Neural cell (in vitro differentiated cells): ENCODE results near the gene STAP2. TPM values are rescaled to one million over a fixed set of nuclear protein-coding genes. Genes with fewer than 3 reads are reported as not detected.

ENCODE experiments used
- H2AFZ ChIP-seq: fragments of 200-600, 300-800 bp; sonication (generic), shearing (Covaris generic); 2 replicates; pipeline ENCODE4 v1.6.0; 2014; ENCODE audit warnings: low read depth, mild to moderate bottlenecking, antibody characterized with exemption, low read length, moderate library complexity
- H3F3A ChIP-seq: fragments of 200-600 bp; shearing (Covaris generic); 2 replicates; pipeline ENCODE4 v1.6.1; 2016; ENCODE audit warnings: mild to moderate bottlenecking, moderate library complexity, mixed read lengths, antibody characterized with exemption, low read length; ENCODE audit not compliant: insufficient read depth, poor library complexity, severe bottlenecking
- H3K27ac ChIP-seq: fragments of 200-600, 300-800 bp; sonication (generic), shearing (Covaris generic); 2 replicates; pipeline ENCODE4 v1.5.1; 2014; ENCODE audit warnings: mild to moderate bottlenecking, low read length, moderate library complexity
- H3K27me3 ChIP-seq: fragments of 300-800, 200-600 bp; sonication (generic), shearing (Covaris generic); 2 replicates; pipeline ENCODE4 v1.6.0; 2014; ENCODE audit warnings: mild to moderate bottlenecking, low read depth, low read length, moderate library complexity; ENCODE audit not compliant: insufficient read depth
- H3K36me3 ChIP-seq: fragments of 300-800, 200-600 bp; sonication (generic), shearing (Covaris generic); 2 replicates; pipeline ENCODE4 v1.5.1; 2014; ENCODE audit warnings: mild to moderate bottlenecking, antibody characterized with exemption, low read length, moderate library complexity; ENCODE audit not compliant: insufficient read depth
- H3K4me2 ChIP-seq: fragments of 300-800, 200-600 bp; sonication (generic), shearing (Covaris generic); 2 replicates; pipeline ENCODE4 v1.6.0; 2014; ENCODE audit warnings: mild to moderate bottlenecking, low read length
- H3K4me3 ChIP-seq: fragments of 300-800, 200-600 bp; sonication (generic), shearing (Covaris generic); 2 replicates; pipeline ENCODE4 v1.5.1; 2014; ENCODE audit warnings: mild to moderate bottlenecking, low read length, moderate library complexity
- H3K79me2 ChIP-seq: fragments of 200-600 bp; shearing (Covaris generic); replicated peaks from 2 replicates; pipeline ENCODE4 v1.6.0; 2014; ENCODE audit warnings: mild to moderate bottlenecking, low read length, moderate library complexity; ENCODE audit not compliant: insufficient read depth
- H3K9ac ChIP-seq: fragments of 300-800, 200-600 bp; sonication (generic), shearing (Covaris generic); 2 replicates; pipeline ENCODE4 v1.6.1; 2016; ENCODE audit warnings: mild to moderate bottlenecking, low read length, mixed read lengths
- H3K9me2 ChIP-seq: fragments of 200-600 bp; shearing (Covaris generic); 2 replicates; pipeline ENCODE4 v1.6.1; 2016; ENCODE audit warnings: mild to moderate bottlenecking, low read length, mixed read lengths; ENCODE audit not compliant: insufficient read depth
- H3K9me3 ChIP-seq: fragments of 200-600, 300-800 bp; sonication (generic), shearing (Covaris generic); 2 replicates; pipeline ENCODE4 v1.6.1; 2016; ENCODE audit warnings: mild to moderate bottlenecking, mixed run types, low read length, moderate library complexity, mixed read lengths
- H4K20me1 ChIP-seq: fragments of 200-600 bp; shearing (Covaris generic); 2 replicates; pipeline ENCODE4 v1.6.1; 2016; ENCODE audit warnings: mild to moderate bottlenecking, mixed run types; ENCODE audit not compliant: insufficient read depth
- EP300 ChIP-seq: fragments of 450-650 bp; conservative IDR thresholded peaks from 2 replicates; pipeline ENCODE4 v1.6.1; 2014; ENCODE audit warnings: antibody characterized with exemption, mild to moderate bottlenecking, moderate library complexity; ENCODE audit not compliant: poor library complexity, severe bottlenecking
- EZH2 ChIP-seq: fragments of 200-600, 300-800 bp; shearing (Covaris generic), sonication (generic); IDR thresholded peaks from 2 replicates; pipeline ENCODE4 v1.6.1; 2014; ENCODE audit warnings: antibody characterized with exemption, low read length, borderline replicate concordance, mild to moderate bottlenecking; ENCODE audit not compliant: insufficient read depth, poor library complexity, severe bottlenecking
- MXI1 ChIP-seq: fragments of 450-650 bp; conservative IDR thresholded peaks from 2 replicates; pipeline ENCODE4 v1.6.1; 2014; ENCODE audit warnings: antibody characterized with exemption, mild to moderate bottlenecking; ENCODE audit not compliant: poor library complexity, severe bottlenecking
- POLR2AphosphoS5 ChIP-seq: IDR thresholded peaks from 2 replicates; pipeline ENCODE4 v1.6.1; 2012
- RAD21 ChIP-seq: fragments of 450-650 bp; conservative IDR thresholded peaks from 2 replicates; pipeline ENCODE4 v1.6.1; 2014; ENCODE audit warnings: antibody characterized with exemption, mild to moderate bottlenecking, moderate library complexity
- REST ChIP-seq: IDR thresholded peaks from 2 replicates; pipeline ENCODE4 v1.6.1; 2012; ENCODE audit warnings: borderline replicate concordance
- SMC3 ChIP-seq: fragments of 450-650 bp; conservative IDR thresholded peaks from 2 replicates; pipeline ENCODE4 v1.6.1; 2014; ENCODE audit warnings: antibody characterized with exemption, mild to moderate bottlenecking, moderate library complexity; ENCODE audit not compliant: poor library complexity
- TAF1 ChIP-seq: IDR thresholded peaks from 2 replicates; pipeline ENCODE4 v1.6.1; 2012; ENCODE audit warnings: low read depth
- polyA plus RNA-seq: library from polyadenylated mRNA; depleted of rRNA; stranded (reverse); fragments of >200 nt; gene quantifications from 2 replicates; pipeline ENCODE4 v1.2.3, GENCODE V29; 2014
- TF ChIP-seq, protein P1 (sequence below): fragments of 450-650 bp; IDR thresholded peaks from 2 replicates; pipeline ENCODE4 v1.5.1; 2014; ENCODE audit warnings: antibody characterized with exemption, mild to moderate bottlenecking, moderate library complexity; ENCODE audit not compliant: poor library complexity, severe bottlenecking

STAP2 gene
- polyA plus RNA-seq, 1 donor from 2014 or later, result 0.16 TPM

- Histone ChIP-seq H3K9me3 (no peaks in the 10 kb centered on the region), H3F3A (no peaks in the 10 kb centered on the region), H3K4me2 (peak overlapping the region; percentile 85), H3K79me2 (peaks cover 6% of the 10 kb centered on the region), H3K27me3 (no peaks in the 10 kb centered on the region), H3K9me2 (no peaks in the 10 kb centered on the region), H4K20me1 (no peaks in the 10 kb centered on the region), H3K27ac (peak overlapping the region; percentile 97), H3K9ac (peak overlapping the region; percentile 92), H2AFZ (peak overlapping the region; percentile 81), H3K4me3 (peak overlapping the region; percentile 68), H3K36me3 (no peaks in the 10 kb centered on the region)
- TF ChIP-seq SMC3, result no peak
- peak; percentile 75 for TF ChIP-seq REST
Observed at GRCh38 chr19:4342314-4342614, 3.6 kb upstream of the STAP2 start.

DNA sequence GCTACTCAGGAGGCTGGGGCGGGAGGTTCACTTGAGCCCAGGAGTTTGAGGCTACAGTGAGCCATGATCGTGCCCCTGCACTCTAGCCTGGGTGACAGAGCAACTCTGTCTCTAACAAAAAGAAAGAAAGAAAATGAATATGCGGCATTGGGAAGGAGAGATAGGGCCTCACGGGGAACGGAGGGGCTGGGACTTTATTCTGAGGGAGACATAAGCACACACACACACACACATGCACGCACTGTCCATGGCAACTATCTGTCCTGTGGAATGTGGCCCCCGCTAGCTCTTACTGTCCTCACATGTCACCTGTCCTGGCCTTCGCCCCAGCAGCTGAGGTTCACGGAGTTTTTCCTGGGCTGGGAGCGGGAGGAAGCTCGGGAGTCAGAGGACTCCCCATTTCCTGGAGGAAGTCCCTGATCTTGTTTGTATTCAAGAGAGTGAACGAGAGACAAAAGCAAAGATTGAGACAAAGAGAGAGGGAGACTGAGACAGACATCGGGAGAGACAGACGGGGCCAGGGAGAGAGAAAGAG lies 654 bp downstream of the STAP2 start:
- Histone ChIP-seq H3K9ac (no peak overlapping the region), H2AFZ (no peak overlapping the region)

More for the DNA sequence above, 654 bp downstream of the STAP2 start:
- Histone ChIP-seq H3K36me3 (no peaks in the 10 kb centered on the region), H3K4me3 (no peak overlapping the region), H3F3A (no peaks in the 10 kb centered on the region), H3K9me2 (no peaks in the 10 kb centered on the region), H3K4me2 (no peak overlapping the region), H3K27me3 (no peaks in the 10 kb centered on the region), H4K20me1 (no peaks in the 10 kb centered on the region), H3K27ac (no peak overlapping the region), H3K79me2 (no peaks in the 10 kb centered on the region), H3K9me3 (no peaks in the 10 kb centered on the region)
- TF ChIP-seq TAF1, result no peak
- TF ChIP-seq EZH2, result no peak
- no peak for TF ChIP-seq MXI1
- no peak for TF ChIP-seq EP300
- TF ChIP-seq SMC3, result no peak
- TF ChIP-seq REST, result no peak
- no peak for TF ChIP-seq POLR2AphosphoS5
- TF ChIP-seq, protein P1, sequence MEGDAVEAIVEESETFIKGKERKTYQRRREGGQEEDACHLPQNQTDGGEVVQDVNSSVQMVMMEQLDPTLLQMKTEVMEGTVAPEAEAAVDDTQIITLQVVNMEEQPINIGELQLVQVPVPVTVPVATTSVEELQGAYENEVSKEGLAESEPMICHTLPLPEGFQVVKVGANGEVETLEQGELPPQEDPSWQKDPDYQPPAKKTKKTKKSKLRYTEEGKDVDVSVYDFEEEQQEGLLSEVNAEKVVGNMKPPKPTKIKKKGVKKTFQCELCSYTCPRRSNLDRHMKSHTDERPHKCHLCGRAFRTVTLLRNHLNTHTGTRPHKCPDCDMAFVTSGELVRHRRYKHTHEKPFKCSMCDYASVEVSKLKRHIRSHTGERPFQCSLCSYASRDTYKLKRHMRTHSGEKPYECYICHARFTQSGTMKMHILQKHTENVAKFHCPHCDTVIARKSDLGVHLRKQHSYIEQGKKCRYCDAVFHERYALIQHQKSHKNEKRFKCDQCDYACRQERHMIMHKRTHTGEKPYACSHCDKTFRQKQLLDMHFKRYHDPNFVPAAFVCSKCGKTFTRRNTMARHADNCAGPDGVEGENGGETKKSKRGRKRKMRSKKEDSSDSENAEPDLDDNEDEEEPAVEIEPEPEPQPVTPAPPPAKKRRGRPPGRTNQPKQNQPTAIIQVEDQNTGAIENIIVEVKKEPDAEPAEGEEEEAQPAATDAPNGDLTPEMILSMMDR, result no peak
- TF ChIP-seq RAD21, result no peak
